AG08395 (cell line): Measurements from ENCODE around the gene ZNF213.
"Not testable (repeated sequence)": the region's sequence is repeated elsewhere in the genome, so short reads cannot be mapped to it uniquely, and the experiment has no call there.

ENCODE experiments used
- DNase-seq: peaks from one replicate; pipeline ENCODE4 v3.0.0; 2012; ENCODE audit warnings: mixed read lengths, low spot score

ZNF213 gene

GRCh38 chr16:3148256-3149192, 13.7 kb downstream of the ZNF213 start:
- no peak for DNase-seq

GRCh38 chr16:3149193-3149530, 14.3 kb downstream of the ZNF213 start:
- DNase-seq, result no peak

- peak; percentile 55 for DNase-seq
These were observed 15.0 kb downstream of the ZNF213 start for GRCh38 chr16:3149630-3150345.

- peak; percentile 99 for DNase-seq
These were observed 15.8 kb downstream of the ZNF213 start for GRCh38 chr16:3150346-3151218.

- DNase-seq, result no peak
These were observed 17.1 kb downstream of the ZNF213 start for GRCh38 chr16:3152027-3152276.

GRCh38 chr16:3152277-3152990, 17.6 kb downstream of the ZNF213 start:
- peak; percentile 72 for DNase-seq

GRCh38 chr16:3152991-3153368, 18.2 kb downstream of the ZNF213 start:
- no peak for DNase-seq

GRCh38 chr16:3155181-3155580, 20.4 kb downstream of the ZNF213 start:
- DNase-seq, result no peak

GRCh38 chr16:3155972-3156371, 21.1 kb downstream of the ZNF213 start:
- DNase-seq, result no peak

- peak; percentile 56 for DNase-seq
These were observed 22.6 kb downstream of the ZNF213 start for GRCh38 chr16:3157229-3158025.

- no peak for DNase-seq
These were observed 23.2 kb downstream of the ZNF213 start for GRCh38 chr16:3158026-3158509.

GRCh38 chr16:3158510-3159314, 23.9 kb downstream of the ZNF213 start:
- DNase-seq, result peak; percentile 94

- no peak for DNase-seq
These were observed 26.6 kb downstream of the ZNF213 start for GRCh38 chr16:3161235-3162018.

GRCh38 chr16:3164121-3164991, 29.5 kb downstream of the ZNF213 start:
- DNase-seq, result no peak

GRCh38 chr16:3165111-3165822, 30.4 kb downstream of the ZNF213 start:
- DNase-seq, result no peak

- DNase-seq, result no peak
These were observed 31.7 kb downstream of the ZNF213 start for GRCh38 chr16:3166505-3166886.

GRCh38 chr16:3168729-3169128, 33.9 kb downstream of the ZNF213 start:
- not testable (repeated sequence) for DNase-seq
